SU-DHL-6 (cell line): ENCODE data around the gene MORN2.

Experiments
- EZH2phosphoT487 ChIP-seq: fragments of 200-600 bp; sonication (generic), shearing (Covaris generic); conservative IDR thresholded peaks from 2 replicates; pipeline ENCODE4 v1.6.1; 2018; ENCODE audit warnings: mild to moderate bottlenecking, antibody characterized with exemption, low read length, moderate library complexity, mixed read lengths
- TF ChIP-seq, protein P1 (sequence below): fragments of 200-600 bp; sonication (generic); IDR thresholded peaks from one replicate; pipeline ENCODE4 v1.5.1; 2017; ENCODE audit warnings: antibody characterized with exemption, mild to moderate bottlenecking, low read length, moderate library complexity; ENCODE audit not compliant: insufficient read depth, poor library complexity, severe bottlenecking

DNA sequence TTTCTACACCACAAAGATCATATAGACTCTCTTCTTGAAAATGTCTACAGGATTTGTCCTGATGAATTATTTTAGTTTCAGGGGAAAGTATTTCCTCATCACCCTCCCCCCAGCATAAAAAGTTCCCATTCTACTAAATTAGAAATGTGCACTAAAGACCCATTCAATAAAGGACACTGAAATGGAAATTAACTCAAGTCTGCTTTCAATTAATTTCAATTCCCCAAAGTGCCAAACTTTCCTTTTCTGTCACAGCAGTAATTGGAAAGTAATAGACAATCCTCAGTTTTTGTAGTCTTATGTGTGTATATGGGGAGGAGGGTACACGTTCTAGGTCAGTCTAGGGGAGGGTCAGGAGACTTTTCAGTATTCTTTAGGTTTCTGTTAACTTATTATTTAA lies 35.4 kb downstream of the MORN2 start:
- TF ChIP-seq, protein P1, sequence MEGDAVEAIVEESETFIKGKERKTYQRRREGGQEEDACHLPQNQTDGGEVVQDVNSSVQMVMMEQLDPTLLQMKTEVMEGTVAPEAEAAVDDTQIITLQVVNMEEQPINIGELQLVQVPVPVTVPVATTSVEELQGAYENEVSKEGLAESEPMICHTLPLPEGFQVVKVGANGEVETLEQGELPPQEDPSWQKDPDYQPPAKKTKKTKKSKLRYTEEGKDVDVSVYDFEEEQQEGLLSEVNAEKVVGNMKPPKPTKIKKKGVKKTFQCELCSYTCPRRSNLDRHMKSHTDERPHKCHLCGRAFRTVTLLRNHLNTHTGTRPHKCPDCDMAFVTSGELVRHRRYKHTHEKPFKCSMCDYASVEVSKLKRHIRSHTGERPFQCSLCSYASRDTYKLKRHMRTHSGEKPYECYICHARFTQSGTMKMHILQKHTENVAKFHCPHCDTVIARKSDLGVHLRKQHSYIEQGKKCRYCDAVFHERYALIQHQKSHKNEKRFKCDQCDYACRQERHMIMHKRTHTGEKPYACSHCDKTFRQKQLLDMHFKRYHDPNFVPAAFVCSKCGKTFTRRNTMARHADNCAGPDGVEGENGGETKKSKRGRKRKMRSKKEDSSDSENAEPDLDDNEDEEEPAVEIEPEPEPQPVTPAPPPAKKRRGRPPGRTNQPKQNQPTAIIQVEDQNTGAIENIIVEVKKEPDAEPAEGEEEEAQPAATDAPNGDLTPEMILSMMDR: no peak
- no peak for TF ChIP-seq EZH2phosphoT487
